ENCODE measurements around the gene ACSL6.

ACSL6 gene

GRCh38 chr5:132054031-132054696 is 42.7 kb upstream of the ACSL6 start:
- no peak for TF ChIP-seq CTCF (IDR thresholded peaks at IDR 0.05; ENCODE audit: insufficient read depth, low read depth, low read length, missing control alignments)
- H3K4me3 ChIP-seq (ENCODE audit: low read depth, low read length): no peak overlapping the region
- DNase-seq (ENCODE audit: low read depth): no peak

GRCh38 chr5:132053483-132053882 is 42.0 kb upstream of the ACSL6 start:
- no peak for DNase-seq (ENCODE audit: low read depth)
- TF ChIP-seq CTCF (IDR thresholded peaks at IDR 0.05; ENCODE audit: insufficient read depth, low read depth, low read length, missing control alignments): no peak
- H3K4me3 ChIP-seq (ENCODE audit: low read depth, low read length): no peak overlapping the region

- DNase-seq (ENCODE audit: low read depth): no peak
- TF ChIP-seq CTCF (IDR thresholded peaks at IDR 0.05; ENCODE audit: insufficient read depth, low read depth, low read length, missing control alignments): no peak
- no peak overlapping the region for H3K4me3 ChIP-seq (ENCODE audit: low read depth, low read length)
Observed at GRCh38 chr5:132052520-132052919, 41.1 kb upstream of the ACSL6 start.

- DNase-seq (ENCODE audit: low read depth): no peak
- H3K4me3 ChIP-seq (ENCODE audit: low read depth, low read length): no peak overlapping the region
- TF ChIP-seq CTCF (IDR thresholded peaks at IDR 0.05; ENCODE audit: insufficient read depth, low read depth, low read length, missing control alignments): no peak
Observed at GRCh38 chr5:132050661-132051552, 39.4 kb upstream of the ACSL6 start.

- no peak overlapping the region for H3K4me3 ChIP-seq (ENCODE audit: low read depth, low read length)
- no peak for DNase-seq (ENCODE audit: low read depth)
- TF ChIP-seq CTCF (IDR thresholded peaks at IDR 0.05; ENCODE audit: insufficient read depth, low read depth, low read length, missing control alignments): no peak
Observed at GRCh38 chr5:132050136-132050535, 38.7 kb upstream of the ACSL6 start.

GRCh38 chr5:132049559-132049958 is 38.1 kb upstream of the ACSL6 start:
- DNase-seq (ENCODE audit: low read depth): no peak
- no peak for TF ChIP-seq CTCF (IDR thresholded peaks at IDR 0.05; ENCODE audit: insufficient read depth, low read depth, low read length, missing control alignments)
- H3K4me3 ChIP-seq (ENCODE audit: low read depth, low read length): no peak overlapping the region
